ENCODE measurements around the gene LRP4. TPM values are rescaled to one million over a fixed set of nuclear protein-coding genes. Genes with fewer than 3 reads are reported as not detected.
"Not testable (repeated sequence)": the region's sequence is repeated elsewhere in the genome, so short reads cannot be mapped to it uniquely, and the experiment has no call there.

LRP4 gene, protein sequence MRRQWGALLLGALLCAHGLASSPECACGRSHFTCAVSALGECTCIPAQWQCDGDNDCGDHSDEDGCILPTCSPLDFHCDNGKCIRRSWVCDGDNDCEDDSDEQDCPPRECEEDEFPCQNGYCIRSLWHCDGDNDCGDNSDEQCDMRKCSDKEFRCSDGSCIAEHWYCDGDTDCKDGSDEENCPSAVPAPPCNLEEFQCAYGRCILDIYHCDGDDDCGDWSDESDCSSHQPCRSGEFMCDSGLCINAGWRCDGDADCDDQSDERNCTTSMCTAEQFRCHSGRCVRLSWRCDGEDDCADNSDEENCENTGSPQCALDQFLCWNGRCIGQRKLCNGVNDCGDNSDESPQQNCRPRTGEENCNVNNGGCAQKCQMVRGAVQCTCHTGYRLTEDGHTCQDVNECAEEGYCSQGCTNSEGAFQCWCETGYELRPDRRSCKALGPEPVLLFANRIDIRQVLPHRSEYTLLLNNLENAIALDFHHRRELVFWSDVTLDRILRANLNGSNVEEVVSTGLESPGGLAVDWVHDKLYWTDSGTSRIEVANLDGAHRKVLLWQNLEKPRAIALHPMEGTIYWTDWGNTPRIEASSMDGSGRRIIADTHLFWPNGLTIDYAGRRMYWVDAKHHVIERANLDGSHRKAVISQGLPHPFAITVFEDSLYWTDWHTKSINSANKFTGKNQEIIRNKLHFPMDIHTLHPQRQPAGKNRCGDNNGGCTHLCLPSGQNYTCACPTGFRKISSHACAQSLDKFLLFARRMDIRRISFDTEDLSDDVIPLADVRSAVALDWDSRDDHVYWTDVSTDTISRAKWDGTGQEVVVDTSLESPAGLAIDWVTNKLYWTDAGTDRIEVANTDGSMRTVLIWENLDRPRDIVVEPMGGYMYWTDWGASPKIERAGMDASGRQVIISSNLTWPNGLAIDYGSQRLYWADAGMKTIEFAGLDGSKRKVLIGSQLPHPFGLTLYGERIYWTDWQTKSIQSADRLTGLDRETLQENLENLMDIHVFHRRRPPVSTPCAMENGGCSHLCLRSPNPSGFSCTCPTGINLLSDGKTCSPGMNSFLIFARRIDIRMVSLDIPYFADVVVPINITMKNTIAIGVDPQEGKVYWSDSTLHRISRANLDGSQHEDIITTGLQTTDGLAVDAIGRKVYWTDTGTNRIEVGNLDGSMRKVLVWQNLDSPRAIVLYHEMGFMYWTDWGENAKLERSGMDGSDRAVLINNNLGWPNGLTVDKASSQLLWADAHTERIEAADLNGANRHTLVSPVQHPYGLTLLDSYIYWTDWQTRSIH (N-terminal part only)
- total RNA-seq, result 4.9 TPM

DNA sequence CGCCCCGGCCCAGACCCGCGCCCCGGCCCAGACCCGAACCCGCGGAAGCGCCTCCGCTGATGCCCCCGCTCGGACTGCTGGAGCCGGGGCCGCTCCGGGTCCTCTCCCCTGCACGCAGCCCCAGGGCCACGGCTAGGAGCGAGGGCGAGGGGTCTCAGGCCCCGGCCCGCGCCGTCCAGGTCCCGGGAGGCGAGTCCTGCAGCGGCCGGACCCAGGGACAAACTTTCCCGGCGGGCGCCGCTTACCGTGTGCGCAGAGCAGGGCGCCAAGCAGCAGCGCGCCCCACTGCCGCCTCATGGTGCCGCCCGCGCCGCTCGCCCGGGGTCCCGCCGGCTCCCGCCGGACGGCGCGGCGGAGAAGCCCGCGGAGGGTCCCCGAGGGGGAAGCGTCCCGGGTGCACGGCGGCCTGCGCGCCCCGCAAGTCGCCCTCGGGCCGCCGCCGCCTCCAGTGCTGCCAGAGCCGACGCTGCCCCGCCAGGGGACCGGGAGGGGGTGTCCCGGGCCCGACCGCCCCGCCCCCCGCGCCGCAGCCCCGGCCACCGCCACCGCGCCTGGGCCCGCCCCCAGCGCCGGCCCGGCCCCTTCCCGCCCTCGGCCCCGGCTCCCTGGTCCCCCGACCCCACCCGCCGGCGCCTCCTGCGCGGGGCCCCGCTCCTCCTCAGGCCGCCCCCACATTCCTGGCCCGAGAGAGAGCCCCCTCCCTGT lies at the start of gene LRP4:
Gene LRP4, minus strand, starts transcription at position 468 of the 705 bp plus-strand sequence. Its CDS starts 171 bp downstream, at position 297.
- Histone ChIP-seq H3K27me3 (no peaks in the 10 kb centered on the region), H3K36me3 (no peaks in the 10 kb centered on the region), H3K4me3 (peak within 1 kb of the TSS; percentile 78 to 89), H3K4me1 (peaks cover 8 to 13% of the 10 kb centered on the region in 2 donors), H3K27ac (peak within 1 kb of the TSS; percentile 34 to 58), H3K9me3 (no peaks in the 10 kb centered on the region)
- no peak for DNase-seq (ENCODE audit: low spot score in 2 of 2)
- intact Hi-C loops (cut with DNase I), result loop anchor here (2.0 to 10.0 kb wide), 2 partner anchors 19 to 497 kb away; partner anchors contain the start of gene CSTPP1
- TF ChIP-seq, protein P1, sequence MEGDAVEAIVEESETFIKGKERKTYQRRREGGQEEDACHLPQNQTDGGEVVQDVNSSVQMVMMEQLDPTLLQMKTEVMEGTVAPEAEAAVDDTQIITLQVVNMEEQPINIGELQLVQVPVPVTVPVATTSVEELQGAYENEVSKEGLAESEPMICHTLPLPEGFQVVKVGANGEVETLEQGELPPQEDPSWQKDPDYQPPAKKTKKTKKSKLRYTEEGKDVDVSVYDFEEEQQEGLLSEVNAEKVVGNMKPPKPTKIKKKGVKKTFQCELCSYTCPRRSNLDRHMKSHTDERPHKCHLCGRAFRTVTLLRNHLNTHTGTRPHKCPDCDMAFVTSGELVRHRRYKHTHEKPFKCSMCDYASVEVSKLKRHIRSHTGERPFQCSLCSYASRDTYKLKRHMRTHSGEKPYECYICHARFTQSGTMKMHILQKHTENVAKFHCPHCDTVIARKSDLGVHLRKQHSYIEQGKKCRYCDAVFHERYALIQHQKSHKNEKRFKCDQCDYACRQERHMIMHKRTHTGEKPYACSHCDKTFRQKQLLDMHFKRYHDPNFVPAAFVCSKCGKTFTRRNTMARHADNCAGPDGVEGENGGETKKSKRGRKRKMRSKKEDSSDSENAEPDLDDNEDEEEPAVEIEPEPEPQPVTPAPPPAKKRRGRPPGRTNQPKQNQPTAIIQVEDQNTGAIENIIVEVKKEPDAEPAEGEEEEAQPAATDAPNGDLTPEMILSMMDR (IDR thresholded peaks at IDR 0.05), result no peak

DNA sequence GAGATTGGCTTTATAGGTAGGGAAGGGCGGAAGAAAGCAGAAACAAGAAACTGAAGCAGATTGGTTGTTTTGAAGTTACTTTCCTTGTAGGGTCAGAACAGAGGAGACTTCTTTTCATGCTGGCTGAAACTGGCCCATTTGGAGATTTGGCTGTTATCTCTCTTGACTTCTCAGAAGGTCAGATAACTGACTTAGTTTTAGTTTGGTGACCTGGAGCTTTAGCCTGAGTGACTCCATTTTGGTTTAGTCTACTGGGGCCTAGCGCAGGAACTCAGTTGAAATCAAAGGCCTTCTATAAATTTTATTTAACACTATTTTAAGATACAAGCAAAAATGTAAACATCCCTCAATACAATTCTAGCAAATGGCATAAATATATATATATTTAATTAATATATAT lies 49.6 kb upstream of the LRP4 start:
- Histone ChIP-seq H3K4me3 (no peak overlapping the region), H3K9me3 (no peaks in the 10 kb centered on the region), H3K27ac (no peak overlapping the region), H3K4me1 (no peaks in the 10 kb centered on the region), H3K27me3 (no peaks in the 10 kb centered on the region), H3K36me3 (no peaks in the 10 kb centered on the region)
- DNase-seq (ENCODE audit: low spot score in 2 of 2), result no peak
- intact Hi-C loops (cut with DNase I), result no loop called here
- TF ChIP-seq, protein P1 (IDR thresholded peaks at IDR 0.05), result no peak

DNA sequence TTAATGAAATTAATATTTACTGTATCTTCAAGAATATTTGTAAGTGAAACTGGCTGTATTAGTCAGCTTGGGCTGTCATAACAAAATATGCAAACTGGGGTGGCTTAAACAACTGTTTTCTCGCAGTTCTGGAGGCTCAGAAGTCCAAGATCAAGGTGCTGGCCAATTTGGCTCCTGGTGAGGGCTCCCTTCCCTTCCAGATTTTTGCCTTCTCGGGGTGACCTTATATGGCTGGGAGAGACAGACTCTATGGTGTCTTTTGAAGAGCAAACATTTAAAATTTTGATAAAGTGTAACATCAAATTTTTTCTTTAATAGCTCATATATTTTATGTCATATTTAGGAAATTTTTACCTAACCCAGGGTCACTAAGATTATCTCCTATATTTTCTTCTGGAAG lies 48.4 kb upstream of the LRP4 start:
- Histone ChIP-seq H3K9me3 (no peaks in the 10 kb centered on the region), H3K4me1 (no peaks in the 10 kb centered on the region), H3K27me3 (no peaks in the 10 kb centered on the region), H3K36me3 (no peaks in the 10 kb centered on the region), H3K4me3 (no peak overlapping the region), H3K27ac (no peak overlapping the region)
- intact Hi-C loops (cut with DNase I), result no loop called here
- TF ChIP-seq, protein P1 (IDR thresholded peaks at IDR 0.05), result no peak
- no peak for DNase-seq (ENCODE audit: low spot score in 2 of 2)

DNA sequence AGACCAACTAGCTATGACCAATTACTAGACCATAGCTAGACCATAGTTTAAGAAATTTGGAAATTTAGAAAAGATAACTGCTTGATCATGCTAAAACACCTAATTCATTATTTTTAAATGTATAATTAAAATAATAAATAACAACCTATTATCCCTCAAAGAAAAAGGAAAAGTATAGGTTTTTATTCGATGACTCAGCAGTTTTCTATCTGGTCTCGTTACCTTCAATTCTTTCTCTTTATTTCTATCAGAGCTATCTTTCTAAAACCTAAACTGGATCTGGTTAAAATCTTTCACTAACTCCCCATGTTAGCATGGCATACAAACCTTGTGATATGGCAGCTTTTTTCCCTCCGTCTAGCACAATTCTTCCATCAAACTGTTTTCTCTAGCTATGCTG lies 45.5 kb upstream of the LRP4 start:
- no peaks in the 10 kb centered on the region for H3K36me3 ChIP-seq
- no peaks in the 10 kb centered on the region for H3K27me3 ChIP-seq

DNA sequence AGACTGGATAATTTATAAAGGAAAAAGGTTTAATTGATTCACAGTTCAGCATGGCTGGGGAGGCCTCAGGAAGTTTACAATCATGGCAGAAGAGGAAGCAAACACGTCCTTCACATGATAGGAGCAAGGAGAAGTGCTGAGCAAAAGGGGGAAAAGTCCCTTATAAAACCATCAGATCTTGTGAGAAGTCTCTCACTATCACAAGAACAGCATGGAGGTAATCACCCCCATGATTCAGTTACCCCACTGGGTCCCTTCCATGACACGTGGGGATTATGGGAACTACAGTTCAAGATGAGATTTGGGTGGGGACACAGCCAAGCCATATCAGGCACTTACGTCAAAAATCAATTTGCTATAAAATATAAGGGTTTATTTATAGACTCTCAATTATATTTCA lies 43.5 kb upstream of the LRP4 start:
- DNase-seq (ENCODE audit: low spot score in 2 of 2), result not testable (repeated sequence)

More for the DNA sequence above, 45.5 kb upstream of the LRP4 start:
- no peaks in the 10 kb centered on the region for H3K9me3 ChIP-seq
- DNase-seq (ENCODE audit: low spot score in 2 of 2), result no peak
- no peak overlapping the region for H3K27ac ChIP-seq
- TF ChIP-seq, protein P1 (IDR thresholded peaks at IDR 0.05), result no peak
- no peak overlapping the region for H3K4me3 ChIP-seq
- intact Hi-C loops (cut with DNase I), result no loop called here
- H3K4me1 ChIP-seq, result no peaks in the 10 kb centered on the region

More for the DNA sequence above, 43.5 kb upstream of the LRP4 start:
- H3K4me1 ChIP-seq; H3K4me3 ChIP-seq; intact Hi-C loops (cut with DNase I); H3K36me3 ChIP-seq; H3K27ac ChIP-seq; H3K27me3 ChIP-seq; H3K9me3 ChIP-seq: not testable (repeated sequence)

Data from ascending aorta (tissue), 2 donors.